Glutamatergic neuron (in vitro differentiated cells): ENCODE measurements around the gene PARP3. TPM values are rescaled to one million over a fixed set of nuclear protein-coding genes. Genes with fewer than 3 reads are reported as not detected.

Experiments
- DNase-seq: peaks from one replicate; pipeline ENCODE4 v3.0.0; 2022
- H3K27ac Mint-ChIP-seq: one replicate; pipeline ENCODE4 v1.8.0; 2020; ENCODE audit warnings: mild to moderate bottlenecking, mixed read lengths, inconsistent platforms; ENCODE audit not compliant: unreplicated experiment
- H3K27me3 Mint-ChIP-seq: one replicate; pipeline ENCODE4 v1.8.0; 2020; ENCODE audit warnings: mild to moderate bottlenecking, moderate library complexity, mixed read lengths, inconsistent platforms; ENCODE audit not compliant: unreplicated experiment
- H3K36me3 Mint-ChIP-seq: one replicate; pipeline ENCODE4 v1.8.0; 2020; ENCODE audit warnings: mild to moderate bottlenecking, mixed read lengths, inconsistent platforms; ENCODE audit not compliant: unreplicated experiment
- H3K4me1 Mint-ChIP-seq: one replicate; pipeline ENCODE4 v1.8.0; 2020; ENCODE audit warnings: mild to moderate bottlenecking, low read depth, mixed read lengths, inconsistent platforms; ENCODE audit not compliant: unreplicated experiment
- H3K4me3 Mint-ChIP-seq: one replicate; pipeline ENCODE4 v1.8.0; 2020; ENCODE audit warnings: mild to moderate bottlenecking, mixed read lengths, inconsistent platforms; ENCODE audit not compliant: unreplicated experiment
- H3K9me3 Mint-ChIP-seq: one replicate; pipeline ENCODE4 v1.8.0; 2020; ENCODE audit warnings: mild to moderate bottlenecking, moderate library complexity, mixed read lengths, inconsistent platforms; ENCODE audit not compliant: unreplicated experiment
- total RNA-seq: library from RNA; stranded (reverse); fragmentation: NEBNext Ultra II Directional; extraction: Animal tissue kit (Norgen Biotek cat#: 25700); gene quantifications from one replicate; pipeline ENCODE4 v1.2.1, GENCODE V29; 2021; ENCODE audit not compliant: unreplicated experiment
- TF ChIP-seq, protein P1 (sequence below): fragments of 200-600 bp; sonication (generic); IDR thresholded peaks from one replicate; pipeline ENCODE4 v1.5.0; 2021; ENCODE audit not compliant: partially characterized antibody, unreplicated experiment

PARP3 gene
- total RNA-seq, 1 donor from 2014 or later, result 3.8 TPM

DNA sequence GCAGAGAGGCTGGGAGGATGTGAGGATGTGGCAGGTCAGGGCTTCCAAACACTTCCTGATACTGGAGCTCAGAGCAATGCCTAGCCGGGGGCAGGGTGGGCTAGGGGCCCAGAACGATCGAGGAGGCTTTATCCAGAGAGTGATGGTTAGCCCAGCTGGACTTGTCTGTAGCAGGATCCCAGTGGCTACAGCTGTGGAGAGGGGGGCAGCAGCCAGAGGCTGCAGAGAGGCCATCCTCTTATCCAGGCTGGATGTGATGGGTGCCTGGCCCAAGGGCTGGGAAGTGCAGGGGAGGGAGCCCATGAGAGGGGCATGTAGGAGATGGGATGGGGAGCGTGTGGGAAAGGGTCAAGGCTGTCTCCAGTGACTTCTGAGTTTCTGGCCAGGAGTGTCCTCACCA, 4.6 kb downstream of the PARP3 start:
- Mint-ChIP-seq H3K36me3 (no peaks in the 10 kb centered on the region), H3K4me1 (no peaks in the 10 kb centered on the region), H3K27me3 (peaks cover 15% of the 10 kb centered on the region), H3K9me3 (peaks cover 16% of the 10 kb centered on the region), H3K4me3 (no peak overlapping the region), H3K27ac (no peak overlapping the region)
- peak; percentile 11 for DNase-seq
- TF ChIP-seq, protein P1, sequence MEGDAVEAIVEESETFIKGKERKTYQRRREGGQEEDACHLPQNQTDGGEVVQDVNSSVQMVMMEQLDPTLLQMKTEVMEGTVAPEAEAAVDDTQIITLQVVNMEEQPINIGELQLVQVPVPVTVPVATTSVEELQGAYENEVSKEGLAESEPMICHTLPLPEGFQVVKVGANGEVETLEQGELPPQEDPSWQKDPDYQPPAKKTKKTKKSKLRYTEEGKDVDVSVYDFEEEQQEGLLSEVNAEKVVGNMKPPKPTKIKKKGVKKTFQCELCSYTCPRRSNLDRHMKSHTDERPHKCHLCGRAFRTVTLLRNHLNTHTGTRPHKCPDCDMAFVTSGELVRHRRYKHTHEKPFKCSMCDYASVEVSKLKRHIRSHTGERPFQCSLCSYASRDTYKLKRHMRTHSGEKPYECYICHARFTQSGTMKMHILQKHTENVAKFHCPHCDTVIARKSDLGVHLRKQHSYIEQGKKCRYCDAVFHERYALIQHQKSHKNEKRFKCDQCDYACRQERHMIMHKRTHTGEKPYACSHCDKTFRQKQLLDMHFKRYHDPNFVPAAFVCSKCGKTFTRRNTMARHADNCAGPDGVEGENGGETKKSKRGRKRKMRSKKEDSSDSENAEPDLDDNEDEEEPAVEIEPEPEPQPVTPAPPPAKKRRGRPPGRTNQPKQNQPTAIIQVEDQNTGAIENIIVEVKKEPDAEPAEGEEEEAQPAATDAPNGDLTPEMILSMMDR, result no peak

DNA sequence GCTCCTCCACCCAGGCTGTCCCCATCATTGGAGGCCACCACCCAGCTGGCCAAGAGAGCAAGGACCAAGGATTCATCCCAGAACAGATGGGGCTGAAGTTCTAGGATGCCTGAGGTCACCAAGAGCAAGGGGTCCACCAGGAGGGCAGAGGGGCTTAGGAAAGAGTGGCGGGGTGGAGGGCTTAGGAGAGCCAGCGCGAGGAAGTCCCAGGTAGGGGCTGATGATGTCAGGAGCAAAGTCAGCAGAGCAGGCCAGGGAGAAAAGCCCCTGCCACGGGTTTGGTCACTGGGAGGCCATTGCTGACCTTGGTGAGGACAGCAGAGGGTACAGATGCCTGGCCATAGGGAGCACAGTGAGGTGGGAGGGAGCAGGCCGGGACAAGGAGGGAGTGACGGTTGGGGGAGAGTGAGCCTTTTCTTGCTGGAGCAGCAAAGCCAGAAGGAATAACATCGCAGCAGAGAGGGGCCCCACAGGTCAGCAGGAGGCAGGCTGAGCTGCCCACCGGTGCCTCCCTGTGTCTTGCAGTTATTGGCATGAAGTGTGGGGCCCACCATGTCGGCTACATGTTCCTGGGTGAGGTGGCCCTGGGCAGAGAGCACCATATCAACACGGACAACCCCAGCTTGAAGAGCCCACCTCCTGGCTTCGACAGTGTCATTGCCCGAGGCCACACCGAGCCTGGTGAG, 5.2 kb downstream of the PARP3 start:
- no peak overlapping the region for H3K27ac Mint-ChIP-seq
- H3K27me3 Mint-ChIP-seq, result peaks cover 18% of the 10 kb centered on the region
- H3K9me3 Mint-ChIP-seq, result peaks cover 19% of the 10 kb centered on the region

DNA sequence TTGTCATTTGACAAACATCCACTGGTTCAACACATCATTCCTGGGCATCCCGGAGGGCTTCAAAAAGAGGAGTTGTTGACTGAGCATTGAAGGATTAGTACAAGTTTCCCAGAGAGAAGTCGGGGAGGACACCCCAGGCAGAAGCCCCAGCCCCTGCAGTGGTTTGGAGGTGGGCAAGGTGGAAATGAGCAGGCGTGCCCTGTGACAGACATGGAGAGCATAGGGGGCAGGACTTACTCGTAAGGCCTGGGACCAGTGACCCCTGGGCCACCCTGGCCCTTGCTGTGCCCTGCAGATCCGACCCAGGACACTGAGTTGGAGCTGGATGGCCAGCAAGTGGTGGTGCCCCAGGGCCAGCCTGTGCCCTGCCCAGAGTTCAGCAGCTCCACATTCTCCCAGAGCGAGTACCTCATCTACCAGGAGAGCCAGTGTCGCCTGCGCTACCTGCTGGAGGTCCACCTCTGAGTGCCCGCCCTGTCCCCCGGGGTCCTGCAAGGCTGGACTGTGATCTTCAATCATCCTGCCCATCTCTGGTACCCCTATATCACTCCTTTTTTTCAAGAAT, 5.9 kb downstream of the PARP3 start:
- Mint-ChIP-seq H3K9me3 (peaks cover 22% of the 10 kb centered on the region), H3K27me3 (peaks cover 19% of the 10 kb centered on the region), H3K27ac (no peak overlapping the region), H3K36me3 (peaks cover 3% of the 10 kb centered on the region), H3K4me1 (peaks cover 4% of the 10 kb centered on the region), H3K4me3 (no peak overlapping the region)
- peak; percentile 3 for DNase-seq
- TF ChIP-seq, protein P1, result no peak

More for the DNA sequence above, 5.2 kb downstream of the PARP3 start:
- TF ChIP-seq, protein P1, result no peak
- peaks cover 1% of the 10 kb centered on the region for H3K4me1 Mint-ChIP-seq
- H3K4me3 Mint-ChIP-seq, result peak overlapping the region; percentile 34
- H3K36me3 Mint-ChIP-seq, result no peaks in the 10 kb centered on the region
- DNase-seq, result peak; percentile 8

- TF ChIP-seq, protein P1, result no peak
- peaks cover 30% of the 10 kb centered on the region for H3K9me3 Mint-ChIP-seq
- no peak overlapping the region for H3K4me3 Mint-ChIP-seq
- H3K4me1 Mint-ChIP-seq, result peaks cover 14% of the 10 kb centered on the region
- H3K36me3 Mint-ChIP-seq, result peaks cover 5% of the 10 kb centered on the region
- peaks cover 21% of the 10 kb centered on the region for H3K27me3 Mint-ChIP-seq
- no peak overlapping the region for H3K27ac Mint-ChIP-seq
- no peak for DNase-seq
Measured at GRCh38 chr3:51949121-51949520, 7.0 kb downstream of the PARP3 start.

- no peak overlapping the region for H3K27ac Mint-ChIP-seq
- H3K36me3 Mint-ChIP-seq, result peaks cover 5% of the 10 kb centered on the region
- no peak overlapping the region for H3K4me3 Mint-ChIP-seq
- H3K27me3 Mint-ChIP-seq, result peaks cover 23% of the 10 kb centered on the region
- DNase-seq, result no peak
- TF ChIP-seq, protein P1, result no peak
- H3K9me3 Mint-ChIP-seq, result peaks cover 39% of the 10 kb centered on the region
- peaks cover 17% of the 10 kb centered on the region for H3K4me1 Mint-ChIP-seq
Measured at GRCh38 chr3:51950899-51951298, 8.7 kb downstream of the PARP3 start.
